Hepatocyte (in vitro differentiated cells): ENCODE measurements around the gene TRABD. TPM values are rescaled to one million over a fixed set of nuclear protein-coding genes. Genes with fewer than 3 reads are reported as not detected.

ENCODE experiments used
- DNase-seq: peaks from one replicate; pipeline ENCODE4 v3.0.0-alpha.2; 2016; ENCODE audit warnings: low spot score
- H2AFZ ChIP-seq: fragments of 200-600 bp; sonication (generic); 2 replicates; pipeline ENCODE4 v1.6.0; 2016; ENCODE audit warnings: antibody characterized with exemption, mild to moderate bottlenecking
- H3K27ac ChIP-seq: fragments of 200-600 bp; sonication (generic); 2 replicates; pipeline ENCODE4 v1.5.1; 2016; ENCODE audit warnings: mild to moderate bottlenecking
- H3K27me3 ChIP-seq: fragments of 200-600 bp; sonication (generic); 2 replicates; pipeline ENCODE4 v1.6.1; 2016
- H3K36me3 ChIP-seq: fragments of 200-600 bp; sonication (generic); replicated peaks from 2 replicates; pipeline ENCODE4 v1.5.1; 2016; ENCODE audit warnings: low read depth; ENCODE audit not compliant: insufficient read depth
- H3K4me1 ChIP-seq: fragments of 200-600 bp; sonication (generic); 2 replicates; pipeline ENCODE4 v1.5.1; 2016; ENCODE audit warnings: mild to moderate bottlenecking, moderate library complexity; ENCODE audit not compliant: insufficient read depth
- H3K4me2 ChIP-seq: fragments of 200-600 bp; sonication (generic); 2 replicates; pipeline ENCODE4 v1.6.0; 2016
- H3K4me3 ChIP-seq: fragments of 200-600 bp; sonication (generic); 2 replicates; pipeline ENCODE4 v1.5.1; 2016; ENCODE audit warnings: mild to moderate bottlenecking
- H3K79me2 ChIP-seq: fragments of 200-600 bp; sonication (generic); 2 replicates; pipeline ENCODE4 v1.6.0; 2017; ENCODE audit warnings: mild to moderate bottlenecking
- H3K9me2 ChIP-seq: fragments of 200-600 bp; sonication (generic); replicated peaks from 2 replicates; pipeline ENCODE4 v1.6.0; 2017; ENCODE audit warnings: mild to moderate bottlenecking; ENCODE audit not compliant: insufficient read depth
- H3K9me3 ChIP-seq: fragments of 200-600 bp; sonication (generic); 2 replicates; pipeline ENCODE4 v1.5.1; 2016; ENCODE audit warnings: low read depth, mild to moderate bottlenecking
- H4K20me1 ChIP-seq: fragments of 200-600 bp; sonication (generic); 2 replicates; pipeline ENCODE4 v1.6.0; 2016; ENCODE audit warnings: mild to moderate bottlenecking; ENCODE audit not compliant: insufficient read depth, poor library complexity, severe bottlenecking
- CTCF ChIP-seq: fragments of 200-600 bp; sonication (generic); IDR thresholded peaks from 2 replicates; pipeline ENCODE4 v1.5.1; 2016; ENCODE audit warnings: antibody characterized with exemption, mild to moderate bottlenecking; ENCODE audit not compliant: poor library complexity
- EZH2 ChIP-seq: fragments of 200-600 bp; sonication (generic); IDR thresholded peaks from 2 replicates; pipeline ENCODE4 v1.6.1; 2016; ENCODE audit warnings: antibody characterized with exemption, mild to moderate bottlenecking, borderline replicate concordance
- EZH2phosphoT487 ChIP-seq: fragments of 200-600 bp; sonication (generic); IDR thresholded peaks from one replicate; pipeline ENCODE4 v1.6.1; 2018; ENCODE audit warnings: antibody characterized with exemption, mild to moderate bottlenecking, low read depth, moderate library complexity; ENCODE audit not compliant: unreplicated experiment, severe bottlenecking
- WGBS: methylation state at CpG from one replicate; pipeline ENCODE4 v1.1.6; 2016; ENCODE audit warnings: low lambda C conversion rate; ENCODE audit errors: missing lambda C conversion rate; 5-methylcytosine and 5-hydroxymethylcytosine counted together
- polyA plus RNA-seq: library from polyadenylated mRNA; unstranded; fragments of >200 nt; fragmentation: Nextera tagmentation; extraction: Ambion mirVana; gene quantifications from 2 replicates; pipeline ENCODE4 v1.2.1, GENCODE V29; 2016
- total RNA-seq: library from RNA; depleted of rRNA; stranded (reverse); fragments of >200 nt; gene quantifications from 2 replicates; pipeline ENCODE4 v1.2.3, GENCODE V29; 2014

TRABD gene
- total and polyA plus RNA-seq, 2 experiments from 2014 or later = 25.9 to 62.3 TPM

- 94% methylated on average over 14 of the region's 18 CpGs for WGBS
- H4K20me1 ChIP-seq = no peaks in the 10 kb centered on the region
- H2AFZ ChIP-seq = no peak overlapping the region
- no peaks in the 10 kb centered on the region for H3K9me3 ChIP-seq
- H3K4me3 ChIP-seq = no peak overlapping the region
- H3K27me3 ChIP-seq = no peaks in the 10 kb centered on the region
- H3K27ac ChIP-seq = no peak overlapping the region
- no peaks in the 10 kb centered on the region for H3K79me2 ChIP-seq
- H3K9me2 ChIP-seq = no peaks in the 10 kb centered on the region
- H3K4me2 ChIP-seq = no peak overlapping the region
- no peaks in the 10 kb centered on the region for H3K36me3 ChIP-seq
- DNase-seq = no peak
- TF ChIP-seq EZH2phosphoT487 = no peak
- TF ChIP-seq EZH2 = no peak
- no peak for TF ChIP-seq CTCF
- no peaks in the 10 kb centered on the region for H3K4me1 ChIP-seq
Measured at GRCh38 chr22:50226875-50227165, 41.1 kb downstream of the TRABD start.

- no peak overlapping the region for H3K4me3 ChIP-seq
- no peak for TF ChIP-seq CTCF
- no peak for TF ChIP-seq EZH2phosphoT487
- no peak for TF ChIP-seq EZH2
- DNase-seq = no peak
- H3K79me2 ChIP-seq = no peaks in the 10 kb centered on the region
- no peak overlapping the region for H2AFZ ChIP-seq
- no peak overlapping the region for H3K27ac ChIP-seq
- no peak overlapping the region for H3K4me2 ChIP-seq
- H3K9me3 ChIP-seq = no peaks in the 10 kb centered on the region
- H3K4me1 ChIP-seq = no peaks in the 10 kb centered on the region
- no peaks in the 10 kb centered on the region for H3K9me2 ChIP-seq
- H3K27me3 ChIP-seq = no peaks in the 10 kb centered on the region
- H3K36me3 ChIP-seq = no peaks in the 10 kb centered on the region
- 95% methylated on average over 25 of the region's 25 CpGs for WGBS
- H4K20me1 ChIP-seq = no peaks in the 10 kb centered on the region
Measured at GRCh38 chr22:50227579-50228215, 42.0 kb downstream of the TRABD start.

GRCh38 chr22:50228366-50228765, 42.7 kb downstream of the TRABD start:
- WGBS = 99% methylated on average over 8 of the region's 9 CpGs
- no peak overlapping the region for H3K4me3 ChIP-seq
- H3K9me2 ChIP-seq = no peaks in the 10 kb centered on the region
- H4K20me1 ChIP-seq = no peaks in the 10 kb centered on the region
- H3K4me1 ChIP-seq = no peaks in the 10 kb centered on the region
- no peak overlapping the region for H3K27ac ChIP-seq
- no peaks in the 10 kb centered on the region for H3K9me3 ChIP-seq
- no peaks in the 10 kb centered on the region for H3K79me2 ChIP-seq
- H2AFZ ChIP-seq = no peak overlapping the region
- H3K27me3 ChIP-seq = no peaks in the 10 kb centered on the region
- H3K4me2 ChIP-seq = no peak overlapping the region
- no peak for DNase-seq
- H3K36me3 ChIP-seq = no peaks in the 10 kb centered on the region
- TF ChIP-seq EZH2 (no peak), EZH2phosphoT487 (no peak), CTCF (no peak)

- no peaks in the 10 kb centered on the region for H3K36me3 ChIP-seq
- H3K9me3 ChIP-seq = no peaks in the 10 kb centered on the region
- TF ChIP-seq EZH2phosphoT487 (no peak), EZH2 (no peak), CTCF (no peak)
- H3K27ac ChIP-seq = no peak overlapping the region
- DNase-seq = no peak
- H4K20me1 ChIP-seq = no peaks in the 10 kb centered on the region
- no peak overlapping the region for H2AFZ ChIP-seq
- no peak overlapping the region for H3K4me3 ChIP-seq
- H3K4me2 ChIP-seq = no peak overlapping the region
- H3K79me2 ChIP-seq = no peaks in the 10 kb centered on the region
- WGBS = 98% methylated on average over 16 of the region's 16 CpGs
- no peaks in the 10 kb centered on the region for H3K9me2 ChIP-seq
- no peaks in the 10 kb centered on the region for H3K4me1 ChIP-seq
- H3K27me3 ChIP-seq = no peaks in the 10 kb centered on the region
Measured at GRCh38 chr22:50229370-50229769, 43.7 kb downstream of the TRABD start.
